ENCODE data around the gene KIAA1549. TPM values are rescaled to one million over a fixed set of nuclear protein-coding genes. Genes with fewer than 3 reads are reported as not detected.

Gene KIAA1549
- total and polyA plus RNA-seq, 2 of the 4 experiments (the other 2 are of a cell fraction): 1.3 to 3.3 TPM

DNA sequence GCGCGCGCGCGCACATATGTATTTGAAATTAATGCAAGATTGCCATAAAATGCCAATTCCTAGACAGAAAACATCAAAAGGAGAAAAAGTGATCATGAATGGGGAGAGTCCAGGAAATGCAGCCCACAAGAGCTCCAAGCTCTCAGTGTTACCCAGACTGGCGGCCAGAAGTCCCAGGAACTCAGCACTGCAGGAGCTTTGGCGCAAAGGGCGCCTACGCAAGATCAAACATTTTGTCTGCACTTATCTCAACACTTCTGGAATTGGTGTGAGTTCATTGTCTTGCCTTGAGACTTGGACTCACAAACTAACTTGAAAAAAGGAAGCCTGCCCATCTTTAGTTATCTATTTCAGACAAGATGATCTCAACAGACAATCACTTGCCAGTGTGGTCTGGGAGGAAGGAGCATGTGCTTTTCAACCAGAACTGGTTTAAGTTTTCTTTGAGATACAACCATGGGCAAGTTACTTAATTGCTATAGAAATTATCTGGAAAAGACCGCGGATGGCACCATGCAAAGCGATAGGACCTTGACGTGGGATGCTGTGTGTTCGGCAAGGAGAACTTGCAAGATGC, 77.2 kb downstream of the KIAA1549 start:
- Histone ChIP-seq H3K14ac (replicated peaks; ENCODE audit: low read depth, low read length) (no peak overlapping the region), H3K56ac (ENCODE audit: extremely low read depth, insufficient read depth, low read length) (no peak overlapping the region), H3K4me3 (ENCODE audit: insufficient read depth, low read depth, low read length) (no peak overlapping the region), H3K18ac (ENCODE audit: low read depth, low read length) (no peak overlapping the region), H2BK20ac (ENCODE audit: low read depth, low read length) (no peak overlapping the region), H2BK5ac (ENCODE audit: low read depth, low read length, poor library complexity, severe bottlenecking) (no peak overlapping the region), H4K20me1 (ENCODE audit: insufficient read depth, low read length) (no peaks in the 10 kb centered on the region), H2AK9ac (replicated peaks; ENCODE audit: low read depth, low read length, poor library complexity) (no peak overlapping the region), H2BK15ac (ENCODE audit: low read depth, low read length) (no peak overlapping the region), H4K91ac (ENCODE audit: insufficient read depth, low read depth, low read length) (no peak overlapping the region), H3K4me2 (ENCODE audit: low read depth, low read length) (no peak overlapping the region), H3K79me1 (ENCODE audit: low read depth in 1 of 2, low read length in 2 of 2) (no peaks in the 10 kb centered on the region), H4K8ac (ENCODE audit: low read depth in 2 of 2, low read length in 2 of 2) (no peak overlapping the region), H2BK120ac (ENCODE audit: low read depth, low read length) (no peak overlapping the region), H3K4me1 (ENCODE audit: control insufficient read depth, insufficient read depth, low read length) (peaks cover 3% of the 10 kb centered on the region; the same call in 1 of the 2 replicates), H2AK5ac (ENCODE audit: low read depth, low read length) (no peak overlapping the region), H4K5ac (ENCODE audit: low read depth, low read length) (no peak overlapping the region), H3K4ac (ENCODE audit: low read depth, low read length) (no peak overlapping the region), H3K9me3 (ENCODE audit: control insufficient read depth, insufficient read depth, low read length) (no peaks in the 10 kb centered on the region), H3K23ac (ENCODE audit: low read depth, low read length) (no peak overlapping the region), H2AFZ (replicated peaks; ENCODE audit: low read length, poor library complexity) (no peak overlapping the region), H3K9me1 (ENCODE audit: insufficient read depth, low read length) (peaks cover 3% of the 10 kb centered on the region; the same call in 1 of the 2 replicates), H3K27ac (ENCODE audit: insufficient read depth, low read length) (no peak overlapping the region), H3K9ac (ENCODE audit: low read depth, low read length) (no peak overlapping the region), H3K27me3 (ENCODE audit: control insufficient read depth, insufficient read depth, low read length) (no peaks in the 10 kb centered on the region), H3K36me3 (ENCODE audit: control insufficient read depth, insufficient read depth, low read length) (peaks cover 15% of the 10 kb centered on the region)
- ATAC-seq (ENCODE audit: low read depth) (no peak), DNase-seq (no peak)
- in situ Hi-C loops (cut with MboI; ENCODE audit: low sequenced_read_pairs): no loop called here
- TF ChIP-seq RFX5 (IDR thresholded peaks at IDR 0.05; ENCODE audit: low read depth, low read length): no peak
- TF ChIP-seq MXI1 (IDR thresholded peaks at IDR 0.05; ENCODE audit: borderline replicate concordance, low read depth, low read length): no peak
- TF ChIP-seq CTCF (conservative IDR thresholded peaks at IDR 0.05; ENCODE audit: low read depth, low read length): no peak
- TF ChIP-seq POLR2A (IDR thresholded peaks at IDR 0.05; ENCODE audit: low read depth, low read length): no peak
- TF ChIP-seq NFE2L2 (IDR thresholded peaks at IDR 0.05; ENCODE audit: low read depth, low read length): no peak
- TF ChIP-seq CHD1 (IDR thresholded peaks at IDR 0.05; ENCODE audit: low read depth, low read length): no peak
- no peak for TF ChIP-seq RCOR1 (IDR thresholded peaks at IDR 0.05; ENCODE audit: insufficient replicate concordance, low read length)
- no peak for TF ChIP-seq SMC3 (IDR thresholded peaks at IDR 0.05; ENCODE audit: low read depth, low read length)
- no peak for TF ChIP-seq MAZ (IDR thresholded peaks at IDR 0.05; ENCODE audit: borderline replicate concordance, low read depth, low read length)
- TF ChIP-seq, protein P1, sequence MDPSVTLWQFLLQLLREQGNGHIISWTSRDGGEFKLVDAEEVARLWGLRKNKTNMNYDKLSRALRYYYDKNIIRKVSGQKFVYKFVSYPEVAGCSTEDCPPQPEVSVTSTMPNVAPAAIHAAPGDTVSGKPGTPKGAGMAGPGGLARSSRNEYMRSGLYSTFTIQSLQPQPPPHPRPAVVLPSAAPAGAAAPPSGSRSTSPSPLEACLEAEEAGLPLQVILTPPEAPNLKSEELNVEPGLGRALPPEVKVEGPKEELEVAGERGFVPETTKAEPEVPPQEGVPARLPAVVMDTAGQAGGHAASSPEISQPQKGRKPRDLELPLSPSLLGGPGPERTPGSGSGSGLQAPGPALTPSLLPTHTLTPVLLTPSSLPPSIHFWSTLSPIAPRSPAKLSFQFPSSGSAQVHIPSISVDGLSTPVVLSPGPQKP (IDR thresholded peaks at IDR 0.05; ENCODE audit: borderline replicate concordance, low read depth, low read length): no peak
- TF ChIP-seq, protein P2, sequence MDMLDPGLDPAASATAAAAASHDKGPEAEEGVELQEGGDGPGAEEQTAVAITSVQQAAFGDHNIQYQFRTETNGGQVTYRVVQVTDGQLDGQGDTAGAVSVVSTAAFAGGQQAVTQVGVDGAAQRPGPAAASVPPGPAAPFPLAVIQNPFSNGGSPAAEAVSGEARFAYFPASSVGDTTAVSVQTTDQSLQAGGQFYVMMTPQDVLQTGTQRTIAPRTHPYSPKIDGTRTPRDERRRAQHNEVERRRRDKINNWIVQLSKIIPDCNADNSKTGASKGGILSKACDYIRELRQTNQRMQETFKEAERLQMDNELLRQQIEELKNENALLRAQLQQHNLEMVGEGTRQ (IDR thresholded peaks at IDR 0.05; ENCODE audit: low read depth, low read length): no peak
- TF ChIP-seq FOS (IDR thresholded peaks at IDR 0.05; ENCODE audit: low read depth, low read length): no peak
- TF ChIP-seq CEBPB (IDR thresholded peaks at IDR 0.05; ENCODE audit: low read depth, low read length): no peak
- no peak for TF ChIP-seq MAFK (IDR thresholded peaks at IDR 0.05; ENCODE audit: low read depth, low read length)
- no peak for TF ChIP-seq BHLHE40 (IDR thresholded peaks at IDR 0.05; ENCODE audit: low read depth, low read length)
- no peak for TF ChIP-seq RAD21 (IDR thresholded peaks at IDR 0.05; ENCODE audit: low read length)
- POLR2A ChIA-PET (ENCODE audit: unreplicated experiment): no interaction called here
- BruUV-seq (replicated peaks): no TSS peak
- dilution Hi-C loops (cut with HindIII; ENCODE audit: low sequenced_read_pairs, unreplicated experiment): no loop called here
- WGBS, 2 experiments (ENCODE audit: extremely low coverage in 2 of 2, insufficient read length in 1 of 2): no CpG with 5 or more reads among the region's 14 CpGs
- intact Hi-C loops (cut with micrococcal nuclease): no loop called here
- CTCF ChIA-PET: no interaction called here
